Mesendoderm (in vitro differentiated cells): ENCODE measurements around the gene FLT3.
A peak's percentile ranks its signal among the peaks of the same experiment; 100 is the strongest.

ENCODE experiments used
- DNase-seq: peaks from one replicate; pipeline ENCODE4 v3.0.0; 2013
- H2AK5ac ChIP-seq: 2 replicates; pipeline ENCODE4 v1.6.1; 2013; ENCODE audit warnings: low read length, inconsistent platforms
- H2BK120ac ChIP-seq: 2 replicates; pipeline ENCODE4 v1.6.1; 2013; ENCODE audit warnings: low read depth, mild to moderate bottlenecking, low read length, moderate library complexity, mixed read lengths
- H2BK15ac ChIP-seq: replicated peaks from 2 replicates; pipeline ENCODE4 v1.6.1; 2013; ENCODE audit warnings: low read depth, mild to moderate bottlenecking, moderate library complexity
- H2BK5ac ChIP-seq: 2 replicates; pipeline ENCODE4 v1.6.1; 2013; ENCODE audit warnings: low read length, inconsistent platforms
- H3K18ac ChIP-seq: 2 replicates; pipeline ENCODE4 v1.6.1; 2013; ENCODE audit warnings: mild to moderate bottlenecking, low read length, mixed read lengths
- H3K23ac ChIP-seq: one replicate; pipeline ENCODE4 v1.6.1; 2013; ENCODE audit warnings: low read length
- H3K27ac ChIP-seq: 2 replicates; pipeline ENCODE4 v1.5.1; 2013; ENCODE audit warnings: low read depth, mild to moderate bottlenecking, inconsistent platforms, low read length, moderate library complexity
- H3K27me3 ChIP-seq: 2 replicates; pipeline ENCODE4 v1.6.1; 2013; ENCODE audit warnings: low read length, control low read depth, mild to moderate bottlenecking, inconsistent platforms; ENCODE audit not compliant: insufficient read depth, poor library complexity
- H3K36me3 ChIP-seq: 2 replicates; pipeline ENCODE4 v1.6.1; 2013; ENCODE audit warnings: low read length, inconsistent platforms; ENCODE audit not compliant: control insufficient read depth, insufficient read depth
- H3K4ac ChIP-seq: one replicate; pipeline ENCODE4 v1.6.1; 2013; ENCODE audit warnings: low read depth, mild to moderate bottlenecking, low read length, moderate library complexity
- H3K4me1 ChIP-seq: 2 replicates; pipeline ENCODE4 v1.6.1; 2013; ENCODE audit warnings: low read depth, low read length, inconsistent platforms; ENCODE audit not compliant: control insufficient read depth
- H3K4me2 ChIP-seq: 2 replicates; pipeline ENCODE4 v1.6.1; 2013; ENCODE audit warnings: low read length
- H3K4me3 ChIP-seq: 2 replicates; pipeline ENCODE4 v1.5.1; 2013; ENCODE audit warnings: mild to moderate bottlenecking, low read length
- H3K56ac ChIP-seq: one replicate; pipeline ENCODE4 v1.6.1; 2013; ENCODE audit warnings: low read length
- H3K79me1 ChIP-seq: 2 replicates; pipeline ENCODE4 v1.6.1; 2013; ENCODE audit warnings: low read length, inconsistent platforms
- H3K79me2 ChIP-seq: 2 replicates; pipeline ENCODE4 v1.6.1; 2013; ENCODE audit warnings: mild to moderate bottlenecking, low read length; ENCODE audit not compliant: control insufficient read depth, insufficient read depth
- H3K9ac ChIP-seq: 2 replicates; pipeline ENCODE4 v1.6.1; 2013; ENCODE audit warnings: low read length, inconsistent platforms
- H4K5ac ChIP-seq: one replicate; pipeline ENCODE4 v1.6.1; 2013; ENCODE audit warnings: low read length
- H4K8ac ChIP-seq: one replicate; pipeline ENCODE4 v1.6.1; 2013; ENCODE audit warnings: low read depth, mild to moderate bottlenecking, control low read depth, low read length, moderate library complexity
- WGBS: extraction: QIAGEN DNeasy Blood & Tissue Kit; methylation state at CpG from one replicate; pipeline ENCODE4 v1.1.7; 2013; ENCODE audit warnings: low lambda C conversion rate, missing lambda C conversion rate; ENCODE audit not compliant: insufficient coverage; ENCODE audit errors: extremely low coverage; 5-methylcytosine and 5-hydroxymethylcytosine counted together

Gene FLT3

DNA sequence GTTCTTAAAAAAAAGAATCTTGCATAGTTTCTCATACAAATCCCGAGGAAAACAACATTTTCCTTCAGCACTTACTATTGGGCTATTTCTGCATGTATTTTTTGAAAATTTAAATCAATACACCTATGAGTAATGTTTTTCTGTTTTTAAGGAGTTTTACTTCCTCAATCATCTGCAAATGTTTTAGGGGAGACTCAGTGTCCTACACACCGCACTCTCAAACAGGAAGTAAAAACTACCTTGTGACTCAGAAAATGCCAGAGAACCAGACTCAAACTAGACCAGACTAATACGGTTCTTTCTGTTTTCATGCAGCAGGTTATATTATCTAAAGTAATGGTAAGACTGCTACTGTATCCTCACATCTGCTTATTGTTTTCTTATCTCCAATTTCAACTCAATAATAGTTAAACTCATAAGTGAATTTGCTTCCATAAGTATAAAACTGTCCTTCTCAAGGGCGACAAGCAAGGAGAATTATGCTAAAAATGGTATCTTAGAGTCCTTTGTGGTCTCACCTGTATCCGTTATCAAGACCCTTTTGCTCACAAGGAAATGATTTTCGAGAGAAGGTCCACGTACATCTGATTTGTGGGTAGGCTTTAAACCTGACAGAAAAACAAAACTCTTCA, 52.5 kb downstream of the FLT3 start:
- H3K79me2 ChIP-seq, result no peaks in the 10 kb centered on the region
- H3K4me1 ChIP-seq, result peaks cover 1% of the 10 kb centered on the region
- no peaks in the 10 kb centered on the region for H3K36me3 ChIP-seq
- H4K8ac ChIP-seq, result no peak overlapping the region
- no peak overlapping the region for H3K4me3 ChIP-seq
- no peak overlapping the region for H2BK120ac ChIP-seq
- no peak overlapping the region for H2BK5ac ChIP-seq
- DNase-seq, result no peak
- no peak overlapping the region for H3K27ac ChIP-seq
- no peak overlapping the region for H3K56ac ChIP-seq
- no peaks in the 10 kb centered on the region for H3K27me3 ChIP-seq
- no peak overlapping the region for H3K4ac ChIP-seq
- H3K9ac ChIP-seq, result no peak overlapping the region
- no peak overlapping the region for H2AK5ac ChIP-seq
- H3K23ac ChIP-seq, result no peak overlapping the region
- no peak overlapping the region for H3K4me2 ChIP-seq
- no CpG with 5 or more reads among the region's 7 CpGs for WGBS
- H3K18ac ChIP-seq, result no peak overlapping the region
- no peak overlapping the region for H2BK15ac ChIP-seq
- no peaks in the 10 kb centered on the region for H3K79me1 ChIP-seq
- no peak overlapping the region for H4K5ac ChIP-seq

DNA sequence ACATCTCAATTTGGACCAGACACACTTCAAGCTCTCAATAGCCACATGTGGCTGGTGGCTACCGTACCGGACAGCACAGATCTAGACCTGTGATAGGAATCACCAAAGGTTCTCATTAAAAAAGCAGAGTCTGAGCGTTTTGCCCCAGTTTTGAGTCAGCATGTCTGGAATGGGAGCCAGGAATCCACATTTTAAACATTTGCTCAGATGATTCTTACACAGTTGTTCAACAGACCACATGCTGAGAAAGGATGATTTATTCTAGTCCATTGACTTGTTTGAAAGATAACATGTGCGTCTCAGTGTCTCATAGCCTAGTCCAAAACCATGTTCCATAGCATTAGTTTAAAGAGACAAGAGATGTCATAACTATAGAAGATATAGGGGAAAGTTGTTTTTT, 53.4 kb downstream of the FLT3 start:
- H2AK5ac ChIP-seq, result no peak overlapping the region
- H3K4me1 ChIP-seq, result peaks cover 1% of the 10 kb centered on the region
- no peak overlapping the region for H3K23ac ChIP-seq
- H3K79me2 ChIP-seq, result no peaks in the 10 kb centered on the region
- no peak overlapping the region for H3K27ac ChIP-seq
- H3K79me1 ChIP-seq, result no peaks in the 10 kb centered on the region
- no peak overlapping the region for H3K18ac ChIP-seq
- H3K56ac ChIP-seq, result no peak overlapping the region
- H3K4me3 ChIP-seq, result no peak overlapping the region
- no peaks in the 10 kb centered on the region for H3K27me3 ChIP-seq
- no peaks in the 10 kb centered on the region for H3K36me3 ChIP-seq
- H2BK5ac ChIP-seq, result no peak overlapping the region
- H3K4me2 ChIP-seq, result no peak overlapping the region
- no peak overlapping the region for H2BK120ac ChIP-seq
- H3K4ac ChIP-seq, result no peak overlapping the region
- no peak overlapping the region for H2BK15ac ChIP-seq
- no peak for DNase-seq
- H4K5ac ChIP-seq, result no peak overlapping the region
- H3K9ac ChIP-seq, result no peak overlapping the region
- no peak overlapping the region for H4K8ac ChIP-seq
- no CpG with 5 or more reads among the region's 4 CpGs for WGBS

DNA sequence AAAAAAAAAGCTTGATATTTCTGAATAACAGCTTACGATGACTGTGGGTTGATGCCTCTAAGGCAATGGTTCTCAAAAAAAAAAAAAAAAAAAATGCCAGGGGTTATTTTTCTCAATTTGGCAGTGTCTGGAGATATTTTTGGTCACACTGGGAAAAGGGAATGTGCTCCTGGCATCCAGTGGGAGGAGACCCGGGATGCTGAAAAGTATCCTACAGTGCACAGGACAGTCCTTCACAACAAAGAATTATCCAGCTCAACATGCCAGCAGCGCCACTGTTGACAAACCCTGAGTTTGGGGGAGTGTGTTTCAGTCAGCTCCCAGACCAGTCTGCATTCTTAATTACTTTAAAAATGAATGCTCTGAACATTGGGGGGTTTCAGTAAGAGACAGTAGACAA, 54.5 kb downstream of the FLT3 start:
- no peak overlapping the region for H3K27ac ChIP-seq
- no peak overlapping the region for H4K8ac ChIP-seq
- H2BK5ac ChIP-seq, result no peak overlapping the region
- H2BK15ac ChIP-seq, result no peak overlapping the region
- H3K23ac ChIP-seq, result no peak overlapping the region
- H3K79me1 ChIP-seq, result no peaks in the 10 kb centered on the region
- H3K79me2 ChIP-seq, result no peaks in the 10 kb centered on the region
- no peak overlapping the region for H2BK120ac ChIP-seq
- H4K5ac ChIP-seq, result no peak overlapping the region
- no peak for DNase-seq
- H2AK5ac ChIP-seq, result no peak overlapping the region
- H3K4me3 ChIP-seq, result no peak overlapping the region
- H3K18ac ChIP-seq, result no peak overlapping the region
- H3K4me1 ChIP-seq, result peaks cover 1% of the 10 kb centered on the region
- H3K56ac ChIP-seq, result no peak overlapping the region
- H3K36me3 ChIP-seq, result no peaks in the 10 kb centered on the region
- H3K27me3 ChIP-seq, result no peaks in the 10 kb centered on the region
- H3K4ac ChIP-seq, result no peak overlapping the region
- H3K9ac ChIP-seq, result no peak overlapping the region
- WGBS, result no CpG with 5 or more reads among the region's 3 CpGs
- no peak overlapping the region for H3K4me2 ChIP-seq

DNA sequence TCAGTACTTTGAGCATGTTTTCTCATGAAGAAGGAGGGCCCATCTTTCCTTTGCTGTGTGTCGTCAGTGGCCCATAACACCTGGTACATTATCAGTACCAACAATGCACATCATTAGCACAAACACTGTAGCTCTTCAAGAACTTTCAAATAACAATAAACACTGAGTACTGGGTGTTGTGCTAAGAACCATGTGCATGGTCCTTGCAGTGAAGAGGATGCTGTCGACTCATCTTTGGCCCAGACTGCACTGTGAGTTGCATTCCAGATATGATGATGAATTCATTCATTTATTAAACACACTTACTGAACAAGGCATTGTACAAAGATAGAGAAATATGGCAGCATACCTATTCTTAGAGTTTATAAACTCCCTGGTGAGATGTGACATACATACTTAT, 55.8 kb downstream of the FLT3 start:
- Histone ChIP-seq H3K27ac (no peak overlapping the region), H3K9ac (no peak overlapping the region), H2BK5ac (no peak overlapping the region), H2BK120ac (no peak overlapping the region), H3K27me3 (no peaks in the 10 kb centered on the region), H3K4me1 (no peaks in the 10 kb centered on the region), H4K5ac (no peak overlapping the region), H3K36me3 (no peaks in the 10 kb centered on the region), H3K79me1 (no peaks in the 10 kb centered on the region), H2BK15ac (no peak overlapping the region), H4K8ac (no peak overlapping the region), H3K56ac (no peak overlapping the region), H3K4me3 (no peak overlapping the region), H3K4ac (no peak overlapping the region), H3K79me2 (no peaks in the 10 kb centered on the region), H3K18ac (no peak overlapping the region), H3K23ac (no peak overlapping the region), H3K4me2 (no peak overlapping the region), H2AK5ac (no peak overlapping the region)
- no CpG with 5 or more reads among the region's 2 CpGs for WGBS
- DNase-seq, result no peak

DNA sequence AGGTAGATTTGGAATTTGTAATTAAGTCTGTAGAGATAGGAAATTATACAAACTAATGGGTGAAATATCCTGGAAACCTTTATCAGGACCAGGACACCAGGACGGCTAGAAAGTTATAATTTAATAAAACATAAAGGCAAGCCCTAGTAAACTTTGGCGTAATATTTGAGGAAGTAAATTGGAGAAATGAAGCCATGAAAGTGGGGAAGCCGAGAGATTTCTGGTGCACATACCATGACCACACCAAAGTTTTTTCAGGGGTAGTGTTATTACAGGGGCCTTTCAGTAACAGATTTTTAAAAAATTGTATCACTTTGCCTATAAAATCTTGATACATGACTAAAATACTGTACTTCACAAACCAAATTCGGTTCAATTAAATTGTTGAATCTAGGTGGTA, 57.2 kb downstream of the FLT3 start:
- H3K4me1 ChIP-seq, result no peaks in the 10 kb centered on the region
- no peaks in the 10 kb centered on the region for H3K79me2 ChIP-seq
- no peak overlapping the region for H2AK5ac ChIP-seq
- no peaks in the 10 kb centered on the region for H3K79me1 ChIP-seq
- no peak overlapping the region for H3K18ac ChIP-seq
- no peaks in the 10 kb centered on the region for H3K36me3 ChIP-seq
- no peak for DNase-seq
- no peaks in the 10 kb centered on the region for H3K27me3 ChIP-seq
- H2BK5ac ChIP-seq, result no peak overlapping the region
- H4K5ac ChIP-seq, result no peak overlapping the region
- H3K9ac ChIP-seq, result no peak overlapping the region
- H3K27ac ChIP-seq, result no peak overlapping the region
- no peak overlapping the region for H4K8ac ChIP-seq
- no peak overlapping the region for H3K56ac ChIP-seq
- H2BK120ac ChIP-seq, result no peak overlapping the region
- H2BK15ac ChIP-seq, result no peak overlapping the region
- H3K4me3 ChIP-seq, result no peak overlapping the region
- WGBS, result no CpG with 5 or more reads among the region's 4 CpGs
- H3K23ac ChIP-seq, result no peak overlapping the region
- no peak overlapping the region for H3K4ac ChIP-seq
- no peak overlapping the region for H3K4me2 ChIP-seq

DNA sequence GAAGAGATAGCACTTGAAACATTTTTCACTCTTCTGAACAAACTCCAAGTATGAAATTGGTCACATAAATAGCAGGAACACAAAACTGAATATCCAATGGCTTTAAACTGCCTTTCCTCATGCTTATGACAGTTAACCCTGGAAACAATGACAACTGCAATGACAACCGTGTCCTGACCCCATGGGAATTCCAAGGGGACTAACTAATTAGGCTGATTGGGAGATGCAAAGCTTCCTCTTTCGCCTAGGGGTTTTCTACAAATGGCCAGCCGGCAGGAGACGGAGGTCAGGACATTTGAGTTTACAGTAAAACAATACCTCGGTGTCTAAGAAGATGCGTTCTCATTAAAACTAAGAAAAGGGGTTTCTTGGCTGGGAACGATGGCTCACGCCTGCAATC, 58.9 kb downstream of the FLT3 start:
- Histone ChIP-seq H3K56ac (no peak overlapping the region), H2BK120ac (no peak overlapping the region), H3K4me2 (no peak overlapping the region), H3K79me2 (no peaks in the 10 kb centered on the region), H3K4me3 (no peak overlapping the region), H4K8ac (no peak overlapping the region), H4K5ac (no peak overlapping the region), H3K4me1 (no peaks in the 10 kb centered on the region), H3K27ac (no peak overlapping the region), H2BK15ac (no peak overlapping the region), H2BK5ac (no peak overlapping the region), H3K36me3 (no peaks in the 10 kb centered on the region), H3K18ac (no peak overlapping the region), H3K9ac (no peak overlapping the region), H3K79me1 (no peaks in the 10 kb centered on the region), H3K4ac (no peak overlapping the region), H2AK5ac (no peak overlapping the region), H3K23ac (no peak overlapping the region), H3K27me3 (no peaks in the 10 kb centered on the region)
- WGBS, result no CpG with 5 or more reads among the region's 8 CpGs
- DNase-seq, result peak; percentile 44
